H1 (cell line): ENCODE results near the gene ARHGEF4. TPM values are rescaled to one million over a fixed set of nuclear protein-coding genes. Genes with fewer than 3 reads are reported as not detected.

Experiments used
- CTCF ChIA-PET: fragments of 300-600 bp; sonication (Branson Sonifier 250); formaldehyde crosslinking; loops from one replicate; lab custom pipeline; 2021; ENCODE audit not compliant: partially characterized antibody; lab: Charles Lee
- POLR2A ChIA-PET: fragments of 300-600 bp; sonication (Branson Sonifier 250); formaldehyde crosslinking; loops from one replicate; lab custom pipeline; 2021; ENCODE audit warnings: inconsistent platforms; ENCODE audit not compliant: partially characterized antibody; lab: Charles Lee
- DNase-seq, 2 experiments: peaks; one replicate each; pipeline versions ENCODE4 v3.0.0 to v3.0.0-alpha.2; 2010 to 2022; ENCODE audit warnings: low spot score in 2 of 2, low read depth in 1 of 2, mixed read lengths in 1 of 2
- FAIRE-seq: peaks from 2 replicates; lab custom pipeline; 2011; peaks lifted over from hg19 to GRCh38; lab: Jason Lieb, UNC
- H2AFZ ChIP-seq: 2 replicates; pipeline ENCODE4 v1.8.1; 2012; ENCODE audit warnings: low read length, inconsistent platforms
- H2AK5ac ChIP-seq: 2 replicates; pipeline ENCODE4 v1.6.1; 2013; ENCODE audit warnings: low read depth, low read length
- H2BK120ac ChIP-seq: replicated peaks from 2 replicates; pipeline ENCODE3; 2013; ENCODE audit warnings: low read depth, low read length, inconsistent platforms
- H2BK12ac ChIP-seq: 2 replicates; pipeline ENCODE4 v1.6.1; 2013; ENCODE audit warnings: low read depth, low read length
- H2BK15ac ChIP-seq: 2 replicates; pipeline ENCODE4 v1.6.1; 2013; ENCODE audit warnings: low read length
- H2BK20ac ChIP-seq: 2 replicates; pipeline ENCODE4 v1.6.1; 2013; ENCODE audit warnings: low read length
- H2BK5ac ChIP-seq: 2 replicates; pipeline ENCODE4 v1.6.1; 2013; ENCODE audit warnings: low read depth, low read length
- H3K14ac ChIP-seq: 2 replicates; pipeline ENCODE4 v1.6.1; 2013; ENCODE audit warnings: inconsistent platforms; ENCODE audit not compliant: insufficient read length
- H3K18ac ChIP-seq: 2 replicates; pipeline ENCODE4 v1.6.1; 2013; ENCODE audit warnings: low read length; ENCODE audit errors: extremely low read depth
- H3K23ac ChIP-seq: 2 replicates; pipeline ENCODE4 v1.6.1; 2013; ENCODE audit warnings: inconsistent platforms; ENCODE audit not compliant: insufficient read length
- H3K23me2 ChIP-seq: 2 replicates; pipeline ENCODE4 v1.6.1; 2013; ENCODE audit warnings: low read depth, low read length
- H3K27ac ChIP-seq: 2 replicates; pipeline ENCODE4 v1.6.1; 2011; ENCODE audit warnings: low read depth, low read length, inconsistent platforms
- H3K27me3 ChIP-seq, 4 experiments: replicated peaks in 1 of 4; 1 replicate in 1 of 4; 2 replicates in 3 of 4; pipeline versions ENCODE4 v1.6.1 to v1.8.1; 2011 to 2013; ENCODE audit warnings: low read length in 3 of 4, mild to moderate bottlenecking in 3 of 4, inconsistent platforms in 2 of 4, mixed read lengths in 2 of 4, moderate library complexity in 1 of 4; ENCODE audit not compliant: control insufficient read depth in 3 of 4, insufficient read depth in 3 of 4; ENCODE audit errors: extremely low read depth in 1 of 4
- H3K36me3 ChIP-seq, 4 experiments: 2 replicates each; pipeline versions ENCODE4 v1.6.1 to v1.8.1; 2011 to 2013; ENCODE audit warnings: mild to moderate bottlenecking in 4 of 4, low read length in 3 of 4, moderate library complexity in 2 of 4, control low read depth in 1 of 4, inconsistent platforms in 1 of 4; ENCODE audit not compliant: insufficient read depth in 4 of 4, control insufficient read depth in 2 of 4
- H3K4ac ChIP-seq: replicated peaks from 2 replicates; pipeline ENCODE3; 2013; ENCODE audit warnings: low read length, low read depth, mixed read lengths, inconsistent platforms; ENCODE audit not compliant: insufficient read length
- H3K4me1 ChIP-seq, 4 experiments: replicated peaks in 1 of 4; 1 replicate in 1 of 4; 2 replicates in 3 of 4; pipeline versions ENCODE4 v1.6.1 to v1.8.1; 2011 to 2013; ENCODE audit warnings: low read length in 3 of 4, inconsistent platforms in 2 of 4, mixed read lengths in 1 of 4; ENCODE audit not compliant: insufficient read depth in 4 of 4, control insufficient read depth in 3 of 4
- H3K4me2 ChIP-seq, 2 experiments: 2 replicates each; pipeline versions ENCODE4 v1.6.1 to v1.8.1; 2011 to 2013; ENCODE audit warnings: low read depth in 2 of 2, low read length in 2 of 2, control low read depth in 1 of 2, inconsistent platforms in 1 of 2, mild to moderate bottlenecking in 1 of 2; ENCODE audit not compliant: insufficient read depth in 1 of 2
- H3K4me3 ChIP-seq, 4 experiments: fragments of 200-600, 300-600 bp in 1 of 4; sonication (generic), shearing (Covaris generic), sonication (Bioruptor Twin) in 1 of 4; 2 replicates each; pipeline versions ENCODE4 v1.5.1 to v1.8.1; 2011 to 2016; ENCODE audit warnings: low read length in 4 of 4, low read depth in 3 of 4, control low read depth in 2 of 4, inconsistent platforms in 2 of 4, mild to moderate bottlenecking in 2 of 4, mixed read lengths in 1 of 4, moderate library complexity in 1 of 4; ENCODE audit not compliant: insufficient read depth in 2 of 4; ENCODE audit errors: extremely low read depth in 1 of 4
- H3K56ac ChIP-seq: replicated peaks from 2 replicates; pipeline ENCODE3; 2013; ENCODE audit warnings: low read depth, mild to moderate bottlenecking, mixed read lengths, low read length, inconsistent platforms; ENCODE audit not compliant: insufficient read length
- H3K79me1 ChIP-seq: 2 replicates; pipeline ENCODE4 v1.6.1; 2013; ENCODE audit warnings: low read depth, low read length, control low read depth
- H3K79me2 ChIP-seq, 2 experiments: 2 replicates each; pipeline versions ENCODE4 v1.6.1 to v1.8.1; 2012 to 2013; ENCODE audit warnings: low read length in 2 of 2, mild to moderate bottlenecking in 2 of 2, inconsistent platforms in 1 of 2; ENCODE audit not compliant: insufficient read depth in 2 of 2, control insufficient read depth in 1 of 2
- H3K9ac ChIP-seq, 4 experiments: replicated peaks in 1 of 4; 1 replicate in 1 of 4; 2 replicates in 3 of 4; pipeline versions ENCODE4 v1.6.1 to v1.8.1; 2011 to 2013; ENCODE audit warnings: low read depth in 3 of 4, low read length in 3 of 4, control low read depth in 2 of 4, mild to moderate bottlenecking in 2 of 4, moderate library complexity in 2 of 4, inconsistent platforms in 1 of 4; ENCODE audit errors: extremely low read depth in 1 of 4
- H3K9me3 ChIP-seq, 2 experiments: 2 replicates each; pipeline versions ENCODE4 v1.6.1 to v1.8.1; 2012 to 2013; ENCODE audit warnings: mild to moderate bottlenecking in 2 of 2, moderate library complexity in 2 of 2, control low read depth in 1 of 2, inconsistent platforms in 1 of 2, low read depth in 1 of 2, low read length in 1 of 2, mixed read lengths in 1 of 2; ENCODE audit not compliant: insufficient read depth in 2 of 2
- H4K20me1 ChIP-seq, 2 experiments: replicated peaks in 1 of 2; 2 replicates each; pipeline versions ENCODE3 to v1.8.1; 2011 to 2013; ENCODE audit warnings: inconsistent platforms in 2 of 2, low read length in 2 of 2, mild to moderate bottlenecking in 1 of 2; ENCODE audit not compliant: insufficient read depth in 2 of 2, control insufficient read depth in 1 of 2
- H4K5ac ChIP-seq: 2 replicates; pipeline ENCODE4 v1.6.1; 2013; ENCODE audit warnings: low read length, low read depth, mixed read lengths, inconsistent platforms; ENCODE audit not compliant: insufficient read length
- H4K8ac ChIP-seq: 2 replicates; pipeline ENCODE4 v1.8.0; 2013; ENCODE audit warnings: mild to moderate bottlenecking, moderate library complexity, low read length, inconsistent platforms; ENCODE audit not compliant: insufficient read depth; ENCODE audit errors: extremely low read depth
- H4K91ac ChIP-seq: replicated peaks from 2 replicates; pipeline ENCODE3; 2013; ENCODE audit warnings: low read length, mixed read lengths, inconsistent platforms; ENCODE audit not compliant: insufficient read length
- BACH1 ChIP-seq: IDR thresholded peaks from 2 replicates; pipeline ENCODE4 v1.6.1; 2012; ENCODE audit warnings: low read length, improper control_type of control experiment
- CTBP2 ChIP-seq: IDR thresholded peaks from 2 replicates; pipeline ENCODE4 v1.7.0; 2011; ENCODE audit warnings: borderline replicate concordance, mild to moderate bottlenecking, moderate library complexity, mixed read lengths, low read length; ENCODE audit not compliant: insufficient read depth, insufficient read length
- EGR1 ChIP-seq: IDR thresholded peaks from 2 replicates; pipeline ENCODE4 v1.6.1; 2011; ENCODE audit warnings: low read depth, low read length, borderline replicate concordance
- GABPA ChIP-seq: IDR thresholded peaks from 2 replicates; pipeline ENCODE4 v1.6.1; 2011; ENCODE audit warnings: mild to moderate bottlenecking, low read length, moderate library complexity, borderline replicate concordance; ENCODE audit not compliant: insufficient read depth
- NRF1 ChIP-seq: IDR thresholded peaks from 2 replicates; pipeline ENCODE4 v1.6.1; 2011; ENCODE audit warnings: mild to moderate bottlenecking, low read depth, low read length, improper control_type of control experiment
- POLR2A ChIP-seq, 2 experiments: IDR thresholded peaks; 1 replicate in 1 of 2; 2 replicates in 1 of 2; pipeline ENCODE4 v1.6.1; 2011; ENCODE audit warnings: low read depth in 2 of 2, low read length in 2 of 2, mild to moderate bottlenecking in 2 of 2; ENCODE audit errors: control extremely low read depth in 1 of 2
- SP1 ChIP-seq: IDR thresholded peaks from 2 replicates; pipeline ENCODE4 v1.6.1; 2011; ENCODE audit warnings: low read depth, low read length
- SUZ12 ChIP-seq: fragments of 200-600 bp; sonication (generic); IDR thresholded peaks from 2 replicates; pipeline ENCODE4 v1.6.1; 2012; ENCODE audit warnings: mild to moderate bottlenecking, inconsistent platforms, low read length, moderate library complexity, mixed read lengths
- WGBS, 2 experiments: shearing (Covaris generic) in 1 of 2; methylation state at CpG; one replicate each; pipeline versions ENCODE4 v1.1.6 to v1.1.7; 2013 to 2015; ENCODE audit warnings: low lambda C conversion rate in 2 of 2, mixed read lengths in 2 of 2, inconsistent platforms in 1 of 2, low coverage in 1 of 2, missing lambda C conversion rate in 1 of 2; ENCODE audit not compliant: insufficient replicate concordance in 2 of 2, insufficient coverage in 1 of 2, insufficient read length in 1 of 2; ENCODE audit errors: extremely low coverage in 1 of 2, missing lambda C conversion rate in 1 of 2; 5-methylcytosine and 5-hydroxymethylcytosine counted together
- polyA plus RNA-seq, 7 experiments: library from polyadenylated mRNA; depleted of rRNA in 3 of 7; stranded (reverse) in 5 of 7; unstranded in 2 of 7; fragments of >200 nt in 5 of 7; fragments of 200-250 nt in 2 of 7; gene quantifications; 1 replicate in 5 of 7; 2 replicates in 1 of 7; 4 replicates in 1 of 7; pipeline versions ENCODE4 v1.2.1 to v1.2.3, GENCODE V29; 2011 to 2013; ENCODE audit warnings: missing spikeins in 2 of 7, mixed read lengths in 2 of 7
- total RNA-seq: library from RNA; stranded (reverse); fragmentation: NEBNext Ultra II Directional; extraction: Animal tissue kit (Norgen Biotek cat#: 25700); gene quantifications from 2 replicates; pipeline ENCODE4 v1.2.1, GENCODE V29; 2021
- TF ChIP-seq, protein P1 (sequence below), 3 experiments: IDR thresholded peaks; 1 replicate in 2 of 3; 2 replicates in 1 of 3; pipeline versions ENCODE4 v1.5.1 to v1.6.1; 2011; ENCODE audit warnings: low read length in 3 of 3, mild to moderate bottlenecking in 3 of 3, inconsistent platforms in 2 of 3, low read depth in 1 of 3, moderate library complexity in 1 of 3; ENCODE audit not compliant: insufficient read depth in 1 of 3; ENCODE audit errors: control extremely low read depth in 1 of 3

The ARHGEF4 gene
- total and polyA plus RNA-seq, 2 of the 8 experiments (the other 6 are each of a cell fraction or from before 2014, with no cell fraction given), result 10.6 to 14.6 TPM

GRCh38 chr2:131035826-131036231 is 199.1 kb downstream of the ARHGEF4 start:
- Histone ChIP-seq H2BK20ac (no peak overlapping the region), H2AK5ac (peak overlapping the region; percentile 7; the same call in 1 of the 2 replicates), H3K4me2 (peak overlapping the region; percentile 73 to 95), H4K8ac (no peak overlapping the region), H4K91ac (no peak overlapping the region)
- no peak for FAIRE-seq
- CTCF ChIA-PET, result interaction anchor here (1.1 to 2.2 kb wide), 2 partner anchors 21 to 65 kb away, joined by 3 to 6 read pairs; no protein-coding TSS in a partner anchor
- TF ChIP-seq, protein P1, sequence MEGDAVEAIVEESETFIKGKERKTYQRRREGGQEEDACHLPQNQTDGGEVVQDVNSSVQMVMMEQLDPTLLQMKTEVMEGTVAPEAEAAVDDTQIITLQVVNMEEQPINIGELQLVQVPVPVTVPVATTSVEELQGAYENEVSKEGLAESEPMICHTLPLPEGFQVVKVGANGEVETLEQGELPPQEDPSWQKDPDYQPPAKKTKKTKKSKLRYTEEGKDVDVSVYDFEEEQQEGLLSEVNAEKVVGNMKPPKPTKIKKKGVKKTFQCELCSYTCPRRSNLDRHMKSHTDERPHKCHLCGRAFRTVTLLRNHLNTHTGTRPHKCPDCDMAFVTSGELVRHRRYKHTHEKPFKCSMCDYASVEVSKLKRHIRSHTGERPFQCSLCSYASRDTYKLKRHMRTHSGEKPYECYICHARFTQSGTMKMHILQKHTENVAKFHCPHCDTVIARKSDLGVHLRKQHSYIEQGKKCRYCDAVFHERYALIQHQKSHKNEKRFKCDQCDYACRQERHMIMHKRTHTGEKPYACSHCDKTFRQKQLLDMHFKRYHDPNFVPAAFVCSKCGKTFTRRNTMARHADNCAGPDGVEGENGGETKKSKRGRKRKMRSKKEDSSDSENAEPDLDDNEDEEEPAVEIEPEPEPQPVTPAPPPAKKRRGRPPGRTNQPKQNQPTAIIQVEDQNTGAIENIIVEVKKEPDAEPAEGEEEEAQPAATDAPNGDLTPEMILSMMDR (IDR thresholded peaks at IDR 0.05; ENCODE audit: control extremely low read depth in 1 of 3, insufficient read depth in 1 of 3, low read depth in 1 of 3, low read length in 3 of 3), result no peak
- no peak for TF ChIP-seq CTBP2
- TF ChIP-seq NRF1, result no peak
- no peak for TF ChIP-seq EGR1
- no peak for TF ChIP-seq POLR2A (IDR thresholded peaks at IDR 0.05; ENCODE audit: control extremely low read depth in 1 of 2, low read depth in 2 of 2, low read length in 2 of 2)
- TF ChIP-seq GABPA, result no peak
- TF ChIP-seq SUZ12, result no peak
- no peak for TF ChIP-seq BACH1
- no peak for TF ChIP-seq SP1
- TF ChIP-seq, all 59 proteins: peak for 0
- no peak overlapping the region for H2BK12ac ChIP-seq
- no peak overlapping the region for H3K23ac ChIP-seq
- H3K27me3 ChIP-seq, result peaks cover 6 to 33% (median 26%) of the 10 kb centered on the region in 4 experiments; a peak in 6 of 7 replicates
- no peak overlapping the region for H3K4ac ChIP-seq
- no peak overlapping the region for H3K9ac ChIP-seq
- 83% methylated on average over 10 of the region's 10 CpGs; no CpG with 5 or more reads in 1 of the 2 experiments for WGBS, 2 experiments
- H3K56ac ChIP-seq, result no peak overlapping the region
- no peaks in the 10 kb centered on the region; a peak in 1 of 8 replicates for H3K36me3 ChIP-seq
- no peak overlapping the region for H3K27ac ChIP-seq
- no peak for DNase-seq
- H3K23me2 ChIP-seq, result peaks cover 10% of the 10 kb centered on the region; the same call in 1 of the 2 replicates
- no peak overlapping the region for H2AFZ ChIP-seq
- H2BK120ac ChIP-seq, result no peak overlapping the region
- H3K4me1 ChIP-seq, result peaks cover 0 to 7% (median 4%) of the 10 kb centered on the region in 4 experiments; a peak in 6 of 7 replicates
- peak overlapping the region; percentile 51 to 70 (median 64); a peak in 5 of 8 replicates for H3K4me3 ChIP-seq
- POLR2A ChIA-PET, result interaction anchor here (1.9 to 2.0 kb wide), 2 partner anchors 10 to 57 kb away, joined by 6 to 9 read pairs; partner anchors contain the start of gene FAM168B
- no peak overlapping the region; the same call in 1 of the 2 replicates for H2BK15ac ChIP-seq
- peaks cover 0 to 2% of the 10 kb centered on the region in 2 experiments for H4K20me1 ChIP-seq
- H4K5ac ChIP-seq, result no peak overlapping the region
- H3K9me3 ChIP-seq, result no peaks in the 10 kb centered on the region
- H3K79me1 ChIP-seq, result no peaks in the 10 kb centered on the region
- H3K79me2 ChIP-seq, result no peaks in the 10 kb centered on the region
- no peak overlapping the region for H3K18ac ChIP-seq
- no peak overlapping the region for H2BK5ac ChIP-seq
- H3K14ac ChIP-seq, result no peak overlapping the region
